Dedifferentiated amniotic fluid mesenchymal stem cell (primary cell): Measurements from ENCODE around the gene PPOX.

ENCODE experiments used
- DNase-seq: peaks from one replicate; pipeline ENCODE4 v3.0.0-alpha.2; 2016; ENCODE audit errors: extremely low spot score

The PPOX gene

DNA sequence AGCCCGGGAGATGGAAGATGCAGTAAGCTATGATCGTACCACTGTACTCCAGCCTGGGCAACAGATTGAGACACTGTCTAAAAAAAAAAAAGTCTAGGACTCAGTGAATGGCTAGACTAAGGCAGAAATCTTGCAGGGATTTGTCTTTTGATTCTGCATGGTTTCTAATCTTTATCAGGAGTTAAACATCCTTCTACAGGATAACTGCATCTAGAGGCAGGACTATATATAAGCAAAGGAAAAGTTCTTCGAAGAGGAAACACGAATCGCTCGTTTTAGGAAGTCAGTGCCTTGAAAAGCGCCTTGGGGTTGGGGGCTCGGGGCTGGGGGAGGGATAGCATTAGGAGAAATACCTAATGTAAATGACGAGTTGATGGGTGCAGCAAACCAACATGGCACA, 13.1 kb upstream of the PPOX start:
- no peak for DNase-seq

DNA sequence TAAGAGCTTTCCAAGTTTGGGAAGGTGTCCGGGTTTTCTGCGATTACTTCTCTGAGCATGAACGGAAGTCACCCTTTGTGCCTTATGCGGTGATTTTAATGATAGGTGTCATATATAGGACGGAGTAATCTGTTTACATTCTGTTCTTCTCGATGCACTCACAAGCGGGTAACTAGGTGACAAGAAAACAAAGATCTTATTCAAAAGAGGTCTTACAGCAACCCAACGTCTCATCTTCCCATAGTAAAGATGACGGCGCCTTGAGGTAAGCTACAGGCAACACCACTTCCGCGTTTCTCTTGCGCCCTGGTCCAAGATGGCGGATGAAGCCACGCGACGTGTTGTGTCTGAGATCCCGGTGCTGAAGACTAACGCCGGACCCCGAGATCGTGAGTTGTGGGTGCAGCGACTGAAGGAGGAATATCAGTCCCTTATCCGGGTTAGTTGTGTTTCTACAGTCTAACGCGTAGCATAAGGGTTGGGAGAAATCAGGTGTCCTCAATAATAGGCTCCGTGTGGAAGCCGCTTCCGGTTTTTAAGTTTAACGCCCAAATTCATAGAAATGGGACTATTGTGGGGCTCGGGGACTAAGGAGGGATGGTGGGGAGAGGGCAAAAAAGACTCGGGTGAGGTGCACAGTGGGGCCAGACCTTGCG, 12.4 kb upstream of the PPOX start, which contains the start of gene UFC1:
Gene UFC1 (plus strand): TSS at position 297 of the 656 bp plus-strand sequence. CDS start 20 bp downstream, at position 317.
- DNase-seq = peak; percentile 88

DNA sequence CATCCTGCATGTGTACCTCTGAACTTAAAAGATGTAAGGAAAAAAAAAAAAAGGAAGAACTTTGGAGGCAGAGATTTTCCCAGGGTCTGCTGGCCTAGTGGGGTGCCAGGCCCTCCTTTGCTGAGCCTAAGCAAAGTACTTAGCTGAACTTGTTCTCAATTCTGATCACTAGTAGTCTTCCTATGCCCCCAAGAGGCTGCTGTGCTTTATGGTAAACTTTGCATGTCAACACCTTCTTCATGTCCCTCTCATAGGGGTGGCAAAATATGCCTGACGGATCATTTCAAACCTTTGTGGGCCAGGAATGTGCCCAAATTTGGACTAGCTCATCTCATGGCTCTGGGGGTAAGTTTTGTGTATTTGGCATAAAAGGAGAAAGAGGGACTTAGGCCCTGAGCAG, 8.4 kb upstream of the PPOX start:
- no peak for DNase-seq

DNA sequence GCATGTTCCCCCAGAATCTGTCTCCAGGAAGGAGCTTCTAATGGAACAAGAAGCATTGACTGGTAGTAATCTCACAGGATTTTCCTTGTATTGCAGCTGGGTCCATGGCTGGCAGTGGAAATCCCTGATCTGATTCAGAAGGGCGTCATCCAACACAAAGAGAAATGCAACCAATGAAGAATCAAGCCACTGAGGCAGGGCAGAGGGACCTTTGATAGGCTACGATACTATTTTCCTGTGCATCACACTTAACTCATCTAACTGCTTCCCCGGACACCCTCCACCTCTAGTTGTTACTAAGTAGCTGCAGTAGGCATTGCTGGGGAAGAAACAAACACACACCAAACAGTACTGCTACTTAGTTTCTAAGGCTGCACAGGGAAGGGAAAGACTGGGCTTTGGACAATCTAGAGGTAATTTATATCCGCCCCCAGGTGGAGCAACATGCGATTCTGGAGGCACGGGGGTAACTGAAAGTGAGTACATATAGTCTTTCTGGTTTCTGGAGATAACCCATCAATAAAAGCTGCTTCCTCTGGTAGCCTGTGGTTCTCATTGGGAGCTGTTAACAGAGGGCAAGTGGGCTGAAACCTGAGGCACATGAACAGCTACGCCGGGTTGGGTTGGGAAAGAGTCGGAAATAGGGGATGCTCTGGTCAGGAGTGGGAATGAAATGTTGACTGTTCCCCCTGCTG, 7.8 kb upstream of the PPOX start:
- no peak for DNase-seq

DNA sequence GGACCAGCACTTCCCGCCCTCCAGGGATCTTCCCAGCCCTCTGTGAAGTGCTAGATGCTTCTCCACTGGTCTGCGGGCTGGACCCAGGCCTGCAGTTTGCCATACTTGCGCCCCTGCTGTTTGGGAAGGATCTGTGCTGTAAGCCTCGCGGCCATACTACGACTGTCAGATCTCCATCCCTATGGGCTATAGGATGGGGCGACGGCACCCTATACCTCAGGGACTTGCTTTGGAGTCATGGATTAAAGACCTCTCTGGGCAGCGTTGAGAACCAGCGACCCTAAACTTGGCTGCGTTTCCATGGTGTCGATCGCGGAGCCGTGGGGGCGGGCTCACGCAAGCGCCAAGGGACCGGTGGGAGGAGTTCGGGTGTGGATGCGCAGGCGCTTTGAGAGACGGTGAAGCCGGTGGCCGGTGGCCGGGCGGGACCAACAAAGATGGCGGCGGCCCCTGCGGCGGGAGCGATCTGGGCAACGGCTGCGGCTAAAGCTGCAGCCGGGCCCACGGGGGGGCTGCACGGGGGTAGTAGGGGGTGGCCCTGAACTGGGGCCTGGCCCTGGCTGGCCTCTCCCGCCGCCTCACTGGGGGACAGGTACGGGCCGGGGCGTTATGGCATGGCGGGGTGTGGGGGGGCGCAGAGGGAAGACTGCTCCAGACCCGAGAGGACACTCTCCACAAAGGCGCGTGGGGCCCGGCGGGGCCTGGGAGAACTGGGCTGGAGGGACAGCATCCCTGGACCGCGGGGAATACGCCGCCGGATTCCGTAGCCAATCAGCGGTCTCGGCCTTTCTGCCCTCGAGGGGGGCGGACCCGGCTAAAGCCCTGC, 6.9 kb upstream of the PPOX start, which contains the start of gene USP21:
Gene USP21 (plus strand): TSS at position 414 of the 826 bp plus-strand sequence. CDS start 1,141 bp downstream, outside the sequence.
- DNase-seq = peak; percentile 88

DNA sequence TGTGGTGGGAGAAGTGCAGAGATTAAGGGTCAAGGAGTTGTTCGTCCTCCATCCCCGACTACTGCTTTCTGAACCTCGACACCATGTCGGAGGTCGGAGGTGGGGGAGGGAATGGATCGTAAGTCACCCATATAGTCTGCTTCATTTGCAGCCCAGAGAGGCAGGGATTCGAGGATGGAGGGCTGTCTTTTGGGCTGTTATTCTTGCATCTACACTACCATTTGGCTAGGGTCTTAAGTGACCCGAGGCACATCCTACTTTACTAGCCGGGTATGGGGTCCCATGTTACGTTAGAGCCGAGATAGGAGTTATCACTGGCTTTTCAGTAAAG, 6.3 kb upstream of the PPOX start:
- no peak for DNase-seq

DNA sequence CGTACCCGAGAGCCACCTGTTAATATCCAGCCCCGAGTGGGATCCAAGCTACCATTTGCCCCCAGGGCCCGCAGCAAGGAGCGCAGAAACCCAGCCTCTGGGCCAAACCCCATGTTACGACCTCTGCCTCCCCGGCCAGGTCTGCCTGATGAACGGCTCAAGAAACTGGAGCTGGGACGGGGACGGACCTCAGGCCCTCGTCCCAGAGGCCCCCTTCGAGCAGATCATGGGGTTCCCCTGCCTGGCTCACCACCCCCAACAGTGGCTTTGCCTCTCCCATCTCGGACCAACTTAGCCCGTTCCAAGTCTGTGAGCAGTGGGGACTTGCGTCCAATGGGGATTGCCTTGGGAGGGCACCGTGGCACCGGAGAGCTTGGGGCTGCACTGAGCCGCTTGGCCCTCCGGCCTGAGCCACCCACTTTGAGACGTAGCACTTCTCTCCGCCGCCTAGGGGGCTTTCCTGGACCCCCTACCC, 5.5 kb upstream of the PPOX start:
- no peak for DNase-seq

DNA sequence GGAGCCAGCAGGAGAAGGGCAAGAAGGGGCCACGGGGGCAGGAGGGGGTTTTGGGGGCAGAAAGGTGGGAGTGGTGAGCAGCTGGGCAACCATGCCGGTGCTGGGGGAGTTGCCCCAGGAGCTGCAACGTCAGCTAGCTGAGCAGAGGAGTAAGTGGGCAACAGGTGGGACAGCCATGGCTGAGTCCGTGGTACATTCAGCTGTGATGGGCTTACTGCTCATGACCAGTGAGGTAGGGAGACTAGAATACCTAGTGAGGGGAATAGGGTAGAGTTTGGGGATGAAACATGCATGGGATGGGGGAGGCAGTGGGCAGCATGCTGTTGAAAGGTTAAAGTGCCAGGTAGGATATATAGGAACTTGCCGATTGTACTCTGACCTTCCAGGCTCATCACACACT, 4.6 kb upstream of the PPOX start:
- no peak for DNase-seq

DNA sequence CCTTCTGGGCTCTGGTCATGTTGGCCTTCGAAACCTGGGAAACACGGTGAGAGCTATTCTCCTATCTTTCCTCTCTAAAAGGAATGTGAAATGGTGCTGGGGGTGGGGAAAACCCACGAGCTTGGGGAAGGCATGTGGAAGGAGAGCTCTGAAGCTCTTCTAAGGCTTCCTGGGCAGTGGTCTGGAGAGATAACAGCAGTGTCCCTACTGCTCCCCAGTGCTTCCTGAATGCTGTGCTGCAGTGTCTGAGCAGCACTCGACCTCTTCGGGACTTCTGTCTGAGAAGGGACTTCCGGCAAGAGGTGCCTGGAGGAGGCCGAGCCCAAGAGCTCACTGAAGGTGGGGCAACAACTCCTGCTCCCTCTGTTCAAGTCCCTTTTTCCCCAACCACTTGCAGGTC, 4.2 kb upstream of the PPOX start:
- DNase-seq = no peak

DNA sequence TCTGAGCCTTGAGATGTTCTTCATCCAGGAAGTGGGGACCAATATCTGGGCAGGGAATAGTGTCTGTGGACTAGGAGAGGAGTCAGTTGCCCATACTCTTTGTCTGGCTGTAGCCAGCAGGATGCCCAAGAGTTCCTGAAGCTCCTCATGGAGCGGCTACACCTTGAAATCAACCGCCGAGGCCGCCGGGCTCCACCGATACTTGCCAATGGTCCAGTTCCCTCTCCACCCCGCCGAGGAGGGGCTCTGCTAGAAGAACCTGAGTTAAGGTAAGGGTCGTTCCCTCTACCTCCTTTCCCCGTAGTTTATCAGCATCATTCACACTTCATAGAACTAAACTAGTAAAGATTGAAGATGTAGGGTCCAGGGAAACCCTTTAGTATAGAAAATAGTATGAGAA, 3.4 kb upstream of the PPOX start:
- DNase-seq = no peak

DNA sequence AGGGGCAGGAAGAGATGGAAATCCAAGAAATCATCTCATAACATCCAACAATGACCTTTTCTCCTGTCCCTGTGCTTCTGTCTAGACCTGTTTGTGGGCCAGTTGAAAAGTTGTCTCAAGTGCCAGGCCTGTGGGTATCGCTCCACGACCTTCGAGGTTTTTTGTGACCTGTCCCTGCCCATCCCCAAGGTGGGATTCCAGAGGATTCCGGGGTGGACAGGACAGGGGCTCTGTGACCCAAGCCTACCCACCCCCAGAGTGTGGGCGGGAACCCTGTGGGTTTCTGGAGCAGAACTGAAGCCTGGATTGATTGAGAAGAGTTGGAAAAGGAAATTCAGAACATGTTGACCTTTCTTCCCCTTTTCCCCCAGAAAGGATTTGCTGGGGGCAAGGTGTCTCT, 2.4 kb upstream of the PPOX start:
- no peak for DNase-seq

DNA sequence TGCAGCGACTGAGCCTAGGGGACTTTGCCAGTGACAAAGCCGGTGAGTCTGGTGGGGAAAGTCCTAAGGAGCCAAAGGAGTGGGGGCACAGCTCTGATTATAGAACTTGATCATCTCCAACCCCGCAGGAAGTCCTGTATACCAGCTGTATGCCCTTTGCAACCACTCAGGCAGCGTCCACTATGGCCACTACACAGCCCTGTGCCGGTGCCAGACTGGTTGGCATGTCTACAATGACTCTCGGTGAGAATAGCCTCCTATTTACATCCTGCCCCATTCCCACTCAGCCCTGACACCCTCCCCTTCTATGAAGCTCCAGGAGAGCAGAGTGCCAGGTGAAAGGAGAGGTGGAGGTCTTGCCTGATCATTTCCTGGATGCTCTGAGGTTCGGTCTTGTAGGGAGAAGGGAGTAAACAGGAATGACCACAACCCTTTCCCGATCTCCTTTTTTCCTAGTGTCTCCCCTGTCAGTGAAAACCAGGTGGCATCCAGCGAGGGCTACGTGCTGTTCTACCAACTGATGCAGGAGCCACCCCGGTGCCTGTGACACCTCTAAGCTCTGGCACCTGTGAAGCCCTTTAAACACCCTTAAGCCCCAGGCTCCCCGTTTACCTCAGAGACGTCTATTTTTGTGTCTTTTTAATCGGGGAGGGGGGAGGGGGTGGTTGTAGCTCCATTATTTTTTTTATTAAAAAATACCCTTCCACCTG, 1.2 kb upstream of the PPOX start:
- no peak for DNase-seq

DNA sequence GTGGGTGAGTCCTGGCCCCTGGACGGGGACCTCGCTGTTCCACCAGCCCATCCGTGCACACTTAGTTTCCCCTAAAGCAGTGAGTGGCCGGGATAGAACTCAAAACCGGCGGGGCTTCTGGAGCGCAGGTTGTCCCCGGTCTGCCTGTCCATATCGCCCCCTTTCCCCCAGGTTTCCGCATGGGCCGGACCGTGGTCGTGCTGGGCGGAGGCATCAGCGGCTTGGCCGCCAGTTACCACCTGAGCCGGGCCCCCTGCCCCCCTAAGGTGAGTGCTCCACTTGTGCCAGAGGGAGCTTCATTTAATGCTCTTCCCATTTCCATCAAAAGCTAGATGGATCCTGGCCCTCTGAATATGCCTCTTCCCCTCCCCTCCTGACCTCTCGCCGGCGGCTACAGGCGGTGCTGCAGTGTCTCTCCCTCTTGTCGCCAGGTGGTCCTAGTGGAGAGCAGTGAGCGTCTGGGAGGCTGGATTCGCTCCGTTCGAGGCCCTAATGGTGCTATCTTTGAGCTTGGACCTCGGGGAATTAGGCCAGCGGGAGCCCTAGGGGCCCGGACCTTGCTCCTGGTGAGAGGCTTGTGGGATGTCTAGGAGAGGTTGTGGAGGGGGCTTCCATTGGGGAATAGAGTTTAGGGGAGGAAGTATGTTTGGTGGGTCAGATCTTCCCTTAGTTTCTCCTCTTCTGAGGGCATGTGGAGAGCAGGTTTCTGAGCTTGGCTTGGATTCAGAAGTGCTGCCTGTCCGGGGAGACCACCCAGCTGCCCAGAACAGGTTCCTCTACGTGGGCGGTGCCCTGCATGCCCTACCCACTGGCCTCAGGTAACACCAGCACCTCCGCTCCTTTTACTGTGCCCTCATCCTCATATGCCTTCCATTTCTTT, 683 bp downstream of the PPOX start:
- no peak for DNase-seq

DNA sequence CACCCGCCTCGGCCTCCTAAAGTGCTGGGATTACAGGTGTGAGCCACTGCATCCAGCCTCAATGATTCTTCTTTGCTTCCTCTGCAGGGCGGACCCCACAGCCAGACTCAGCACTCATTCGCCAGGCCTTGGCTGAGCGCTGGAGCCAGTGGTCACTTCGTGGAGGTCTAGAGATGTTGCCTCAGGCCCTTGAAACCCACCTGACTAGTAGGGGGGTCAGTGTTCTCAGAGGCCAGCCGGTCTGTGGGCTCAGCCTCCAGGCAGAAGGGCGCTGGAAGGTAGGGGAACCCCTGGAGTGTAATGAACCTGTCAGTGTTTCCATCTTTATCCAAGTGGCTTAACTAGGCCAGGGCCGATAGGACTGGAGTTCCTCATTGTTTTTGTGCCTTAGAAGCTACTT, 2.7 kb downstream of the PPOX start:
- DNase-seq = no peak

DNA sequence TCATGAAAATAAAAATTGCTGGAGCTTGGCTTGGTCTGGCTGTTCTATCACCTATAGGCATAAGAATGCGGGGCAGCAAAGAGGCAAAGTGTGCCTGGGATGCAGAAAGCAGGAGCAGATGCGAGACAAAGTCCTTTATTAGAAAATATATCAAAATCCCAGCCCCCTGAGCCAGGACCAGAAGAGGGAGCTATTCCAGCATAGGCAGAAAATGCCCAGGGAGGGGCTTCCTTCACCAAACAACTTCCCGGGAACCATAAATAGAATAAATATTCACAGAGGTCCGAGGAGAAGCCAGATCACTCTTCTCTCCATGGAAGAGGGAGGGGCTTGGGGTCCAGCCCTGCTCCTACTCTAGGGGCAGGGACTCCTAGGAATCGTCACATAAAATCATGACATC, 5.0 kb downstream of the PPOX start:
- DNase-seq = no peak

DNA sequence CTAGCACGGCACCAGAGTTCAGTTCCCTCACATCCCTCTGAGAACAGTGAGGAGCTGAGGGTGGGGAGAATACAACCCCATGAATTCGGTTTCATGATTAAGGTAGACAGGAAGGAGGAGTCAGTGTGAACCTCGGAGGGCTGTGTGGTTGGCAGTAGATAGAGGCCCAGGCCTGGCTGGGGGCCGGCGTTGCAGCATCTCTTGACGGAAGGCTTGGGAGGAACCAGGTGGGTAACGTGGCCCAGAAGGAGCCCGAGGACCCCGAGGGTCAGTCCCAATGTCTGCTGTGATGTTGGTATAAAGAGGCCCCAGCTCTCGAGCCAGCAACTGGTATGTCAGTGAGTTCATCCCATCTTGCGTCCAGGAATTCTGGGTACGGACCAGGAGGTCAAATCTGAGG, 5.5 kb downstream of the PPOX start:
- DNase-seq = no peak

DNA sequence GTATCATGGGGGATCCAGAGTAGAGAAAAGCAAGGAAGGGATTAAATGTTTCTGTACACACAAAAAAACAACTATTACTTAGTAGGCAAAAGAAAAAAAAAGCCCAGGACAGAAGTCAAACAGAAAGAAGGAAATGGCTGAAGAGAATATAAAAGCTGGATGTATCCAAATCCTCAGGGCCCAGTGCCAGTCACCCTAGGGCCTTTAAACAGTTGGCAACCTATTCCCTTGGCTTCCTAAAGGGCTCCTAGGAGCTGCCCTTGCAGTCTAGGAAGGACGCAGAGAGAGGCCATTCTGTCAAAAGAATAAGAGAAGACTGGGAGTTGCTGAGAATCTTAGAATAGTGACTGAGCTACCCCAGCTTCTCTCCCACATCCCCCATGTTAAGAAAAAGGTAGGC, 6.1 kb downstream of the PPOX start:
- DNase-seq = no peak

DNA sequence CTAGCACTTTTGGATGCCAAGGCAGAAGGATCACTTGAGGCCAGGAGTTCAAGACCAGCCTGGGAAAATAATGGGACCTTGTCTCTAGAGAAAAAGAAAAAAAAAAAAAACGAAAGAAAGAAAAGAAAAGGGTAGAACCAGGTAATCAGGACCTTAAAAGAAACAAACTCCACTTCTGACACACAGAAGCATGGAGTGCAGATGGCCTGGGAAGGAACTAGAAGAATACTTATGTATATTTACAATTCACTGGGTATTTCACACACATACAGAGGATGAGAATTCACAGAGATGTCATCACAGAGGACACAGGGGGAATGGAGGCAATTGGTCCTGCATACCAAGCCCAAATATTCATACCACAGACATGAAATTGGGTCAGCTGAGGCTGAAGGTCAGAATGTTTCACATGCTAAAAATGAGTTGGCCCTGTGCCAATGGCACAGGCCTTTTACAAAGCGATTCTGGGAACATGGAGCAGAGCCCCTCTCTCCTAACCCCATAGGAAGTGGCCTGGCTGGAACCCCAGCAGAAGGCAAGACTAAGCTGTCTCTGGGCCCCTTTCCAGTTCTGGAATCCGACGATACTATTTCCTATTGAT, 6.7 kb downstream of the PPOX start:
- peak; percentile 32 for DNase-seq

DNA sequence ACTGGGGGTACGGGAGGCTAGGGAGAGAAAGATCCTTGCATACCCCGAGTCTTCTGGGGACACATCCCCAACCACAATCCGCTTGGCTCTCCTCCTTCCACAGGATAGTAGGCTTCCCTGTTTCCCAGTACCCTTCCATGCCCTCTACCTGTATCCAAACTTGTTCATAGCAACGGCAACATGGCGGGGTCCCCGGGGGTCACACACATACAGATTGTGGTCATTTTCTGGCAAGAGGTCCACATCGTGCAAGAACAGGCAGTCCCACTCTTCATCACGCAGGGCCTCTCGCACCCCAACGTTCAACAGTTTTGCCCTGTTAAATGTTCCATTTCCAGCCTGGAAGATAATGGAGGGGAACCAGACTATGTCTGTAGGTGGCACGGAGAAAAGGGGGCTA, 7.5 kb downstream of the PPOX start:
- DNase-seq = no peak

DNA sequence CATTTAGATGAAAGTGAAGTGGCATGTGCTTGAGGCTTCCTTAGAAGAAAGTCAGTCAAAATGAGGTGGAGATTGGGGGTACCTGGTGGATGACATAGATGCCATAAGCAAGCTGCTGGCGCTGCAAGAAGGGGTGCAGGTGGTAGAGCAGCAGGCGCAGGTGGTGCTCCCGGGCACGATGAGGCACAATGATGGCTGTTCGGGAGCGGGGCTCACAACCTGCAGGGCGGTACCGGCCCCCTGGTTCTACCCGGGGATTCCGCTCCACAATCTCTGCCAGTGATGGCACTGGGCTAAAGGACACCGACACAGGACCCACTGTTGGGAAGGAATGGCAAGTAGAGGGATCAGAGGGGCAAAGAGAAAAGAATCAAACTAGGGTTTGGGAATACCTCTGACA, 8.7 kb downstream of the PPOX start:
- no peak for DNase-seq
